Measurements from ENCODE around the gene COQ10A.
"Not testable (repeated sequence)": the region's sequence is repeated elsewhere in the genome, so short reads cannot be mapped to it uniquely, and the experiment has no call there.

- TF ChIP-seq EZH2 (IDR thresholded peaks at IDR 0.05; ENCODE audit: low read length): not testable (repeated sequence)
- TF ChIP-seq, protein P1, sequence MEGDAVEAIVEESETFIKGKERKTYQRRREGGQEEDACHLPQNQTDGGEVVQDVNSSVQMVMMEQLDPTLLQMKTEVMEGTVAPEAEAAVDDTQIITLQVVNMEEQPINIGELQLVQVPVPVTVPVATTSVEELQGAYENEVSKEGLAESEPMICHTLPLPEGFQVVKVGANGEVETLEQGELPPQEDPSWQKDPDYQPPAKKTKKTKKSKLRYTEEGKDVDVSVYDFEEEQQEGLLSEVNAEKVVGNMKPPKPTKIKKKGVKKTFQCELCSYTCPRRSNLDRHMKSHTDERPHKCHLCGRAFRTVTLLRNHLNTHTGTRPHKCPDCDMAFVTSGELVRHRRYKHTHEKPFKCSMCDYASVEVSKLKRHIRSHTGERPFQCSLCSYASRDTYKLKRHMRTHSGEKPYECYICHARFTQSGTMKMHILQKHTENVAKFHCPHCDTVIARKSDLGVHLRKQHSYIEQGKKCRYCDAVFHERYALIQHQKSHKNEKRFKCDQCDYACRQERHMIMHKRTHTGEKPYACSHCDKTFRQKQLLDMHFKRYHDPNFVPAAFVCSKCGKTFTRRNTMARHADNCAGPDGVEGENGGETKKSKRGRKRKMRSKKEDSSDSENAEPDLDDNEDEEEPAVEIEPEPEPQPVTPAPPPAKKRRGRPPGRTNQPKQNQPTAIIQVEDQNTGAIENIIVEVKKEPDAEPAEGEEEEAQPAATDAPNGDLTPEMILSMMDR (optimal IDR thresholded peaks at IDR 0.05 in 1 of 3, IDR thresholded peaks at IDR 0.05 in 1 of 3, conservative IDR thresholded peaks at IDR 0.05 in 1 of 3; ENCODE audit: extremely low read depth in 1 of 3, insufficient read depth in 2 of 3, low read length in 3 of 3): not testable (repeated sequence)
Observed at GRCh38 chr12:56262955-56263354, 3.8 kb upstream of the COQ10A start.
